ENCODE data around the gene RBPJL.

Gene RBPJL

DNA sequence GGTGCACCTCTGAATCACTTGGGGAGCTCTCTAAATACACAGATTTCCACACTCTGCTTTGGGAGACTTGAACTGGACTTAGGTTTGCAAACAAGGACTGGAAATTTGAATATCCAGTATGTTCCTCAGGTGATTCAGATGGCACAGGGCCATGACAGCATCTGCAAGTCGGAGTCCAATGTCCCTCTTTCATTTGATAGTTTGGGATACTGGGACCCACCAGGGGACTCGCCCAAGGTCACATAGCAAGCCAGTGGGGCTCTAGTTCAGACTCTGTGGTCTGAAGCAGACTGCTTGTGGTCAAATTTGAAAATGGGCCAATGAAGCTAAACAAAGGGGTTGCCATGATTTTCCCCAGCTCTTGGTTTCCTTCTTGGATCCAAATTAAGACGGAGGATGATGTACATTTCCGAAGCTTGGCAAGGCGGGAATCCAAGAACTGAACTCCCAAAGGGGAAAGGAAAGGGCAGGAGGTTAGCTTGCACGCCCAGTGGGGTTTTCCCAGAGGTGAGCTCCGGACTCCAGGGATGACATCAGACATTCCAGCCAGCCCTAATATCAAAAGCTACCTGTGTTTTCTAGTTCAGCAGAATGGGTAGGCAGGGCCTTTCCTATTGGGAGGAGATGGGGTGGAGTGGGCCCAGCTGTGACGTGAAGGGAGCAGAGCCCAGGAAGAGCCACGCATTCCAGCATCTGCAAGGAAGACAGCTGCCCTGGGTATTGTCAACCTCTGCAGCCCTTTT is 52.9 kb downstream of the RBPJL start:
- peak; percentile 87 for DNase-seq (ENCODE audit: low read depth, low spot score)

DNA sequence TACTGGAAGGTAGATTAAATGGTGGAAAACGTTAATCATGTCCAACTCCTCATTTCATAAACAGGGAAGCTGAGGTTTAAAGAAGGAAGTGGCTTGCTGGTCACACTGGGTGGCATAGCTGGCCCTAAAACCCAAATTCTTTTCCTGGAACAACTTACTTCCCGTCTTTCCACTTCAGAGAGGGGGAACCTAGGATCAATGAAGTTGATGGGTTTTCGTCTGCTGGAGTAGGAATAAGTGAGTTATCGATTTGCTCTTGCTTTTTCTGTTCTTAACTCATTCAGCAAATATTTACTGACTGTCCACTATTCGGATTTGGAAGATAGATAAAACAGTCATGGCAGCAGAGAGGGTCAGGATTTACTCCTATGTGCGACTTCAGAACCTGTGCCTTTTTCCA is 55.2 kb downstream of the RBPJL start:
- DNase-seq (ENCODE audit: low read depth, low spot score) = no peak

- peak; percentile 99 for DNase-seq (ENCODE audit: low read depth, low spot score)
Measured at GRCh38 chr20:45362804-45363610, 56.4 kb downstream of the RBPJL start, which contains the start of gene SYS1. Gene SYS1 (plus strand): TSS chr20:45363156. CDS start chr20:45363532, 376 bp downstream.

- no peak for DNase-seq (ENCODE audit: low read depth, low spot score)
Measured at GRCh38 chr20:45363611-45364492, 57.2 kb downstream of the RBPJL start.

DNA sequence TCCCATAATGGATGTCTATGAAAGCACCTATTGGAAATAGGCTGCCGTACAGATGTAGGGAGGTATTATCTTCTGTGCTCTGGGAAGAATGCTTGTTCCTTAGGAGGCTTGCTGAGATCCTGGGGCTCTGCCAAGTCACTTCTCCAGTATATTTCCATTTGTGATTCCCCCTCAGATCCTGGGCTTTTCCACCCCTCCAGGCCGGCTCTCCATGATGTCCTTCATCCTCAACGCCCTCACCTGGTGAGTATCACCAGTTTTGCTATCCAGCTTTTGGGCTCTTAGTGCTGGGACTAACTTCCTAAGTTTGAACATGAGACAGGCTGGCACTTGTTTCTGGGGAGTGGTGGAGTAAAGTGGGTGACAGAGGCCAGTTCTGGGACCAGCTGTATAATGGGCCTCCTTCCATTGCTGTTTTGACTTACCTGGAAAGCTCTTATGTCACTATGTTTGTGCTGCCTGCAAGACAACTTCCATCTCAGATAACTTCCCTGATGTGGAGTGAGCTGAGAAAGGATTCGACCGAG is 58.9 kb downstream of the RBPJL start:
- DNase-seq (ENCODE audit: low read depth, low spot score) = no peak

DNA sequence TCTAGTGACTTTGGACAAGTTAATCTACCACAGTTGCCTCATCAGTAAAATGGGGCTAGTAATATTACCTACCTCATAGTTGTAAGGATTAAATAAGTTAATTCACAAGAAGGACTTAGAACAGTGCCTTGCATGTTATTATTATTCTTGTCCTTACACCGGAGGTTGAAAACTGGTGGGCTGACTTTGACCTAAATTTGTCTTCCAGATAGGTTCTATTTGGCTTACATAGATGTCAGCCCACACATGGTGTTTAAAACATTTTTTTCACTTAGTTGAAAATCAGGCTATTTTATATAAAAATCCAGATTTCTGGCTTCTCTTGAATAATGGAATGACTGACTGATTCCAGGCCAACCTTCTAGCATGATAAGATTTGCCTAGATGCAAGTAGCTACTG is 59.6 kb downstream of the RBPJL start:
- DNase-seq (ENCODE audit: low read depth, low spot score) = no peak

DNA sequence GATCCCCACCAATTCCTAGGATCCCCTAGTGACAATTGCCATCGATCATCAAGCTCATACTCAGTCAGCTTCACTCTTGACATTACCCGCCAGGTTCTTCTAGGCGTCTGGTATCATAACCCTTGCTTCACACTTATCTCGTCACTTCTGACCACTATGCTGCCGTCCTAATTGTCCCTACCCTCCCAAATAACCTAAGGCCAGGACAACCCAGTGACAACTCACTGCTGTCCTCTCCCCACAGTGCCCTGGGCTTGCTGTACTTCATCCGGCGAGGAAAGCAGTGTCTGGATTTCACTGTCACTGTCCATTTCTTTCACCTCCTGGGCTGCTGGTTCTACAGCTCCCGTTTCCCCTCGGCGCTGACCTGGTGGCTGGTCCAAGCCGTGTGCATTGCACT is 60.0 kb downstream of the RBPJL start:
- DNase-seq (ENCODE audit: low read depth, low spot score) = no peak

GRCh38 chr20:45367126-45367525 is 60.5 kb downstream of the RBPJL start:
- DNase-seq (ENCODE audit: low read depth, low spot score) = no peak

Data from astrocyte of the hippocampus (primary cell).